Stimulated activated CD4-positive, alpha-beta T cell treated with anti-CD3 and anti-CD28 coated beads, Interleukin-1b, Interleukin-23, amount 100 ng/mL, for 24 hours (primary cell): ENCODE data around the gene CDKAL1.

Source experiments
- DNase-seq, 4 experiments: peaks; one replicate each; pipeline ENCODE4 v3.0.0-alpha.2; 2020; ENCODE audit warnings: low read depth in 4 of 4, low spot score in 1 of 4

The CDKAL1 gene

DNA sequence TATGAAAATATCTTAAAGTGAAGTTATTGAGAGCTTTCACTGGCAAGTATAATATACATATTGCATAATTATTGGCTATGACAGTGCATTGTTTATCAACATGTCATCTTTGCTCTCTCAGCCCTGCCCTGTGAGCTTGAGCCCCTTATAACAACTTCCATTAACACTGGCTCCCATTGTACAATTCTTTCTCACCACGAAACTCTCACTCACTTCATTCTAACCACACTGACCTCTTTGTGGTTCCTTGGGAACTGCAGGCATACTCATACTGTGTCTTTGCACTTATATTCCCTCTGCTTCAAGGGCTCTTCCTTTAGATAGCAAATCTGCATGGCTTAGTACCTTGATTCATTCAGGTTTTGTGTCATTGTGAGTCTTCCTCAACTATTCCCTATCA, 411.8 kb downstream of the CDKAL1 start:
- DNase-seq = no peak

- DNase-seq = no peak
Observed at GRCh38 chr6:20946890-20947289, 412.6 kb downstream of the CDKAL1 start.

- no peak for DNase-seq
Observed at GRCh38 chr6:20947977-20948376, 413.7 kb downstream of the CDKAL1 start.

- DNase-seq = no peak
Observed at GRCh38 chr6:20948556-20948955, 414.3 kb downstream of the CDKAL1 start.

DNA sequence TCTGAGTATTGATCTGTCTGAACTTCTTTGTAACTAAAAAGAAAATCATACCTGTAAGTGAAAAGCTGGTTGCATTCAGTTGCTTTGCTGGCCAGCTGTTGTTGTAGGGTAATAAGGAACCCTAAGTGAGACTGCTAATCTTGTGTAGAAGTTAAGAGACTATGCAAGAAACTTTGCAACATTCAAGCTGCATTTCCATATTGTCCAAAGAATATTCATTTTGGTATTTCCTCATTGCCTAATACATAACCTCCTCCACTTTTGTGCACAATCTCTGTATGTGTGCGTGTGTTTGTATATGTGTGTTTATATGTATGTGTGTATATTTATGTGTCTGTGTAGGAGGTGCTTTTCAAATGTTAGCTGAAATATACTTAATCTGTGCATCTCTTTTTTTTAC, 414.9 kb downstream of the CDKAL1 start:
- DNase-seq = no peak

DNA sequence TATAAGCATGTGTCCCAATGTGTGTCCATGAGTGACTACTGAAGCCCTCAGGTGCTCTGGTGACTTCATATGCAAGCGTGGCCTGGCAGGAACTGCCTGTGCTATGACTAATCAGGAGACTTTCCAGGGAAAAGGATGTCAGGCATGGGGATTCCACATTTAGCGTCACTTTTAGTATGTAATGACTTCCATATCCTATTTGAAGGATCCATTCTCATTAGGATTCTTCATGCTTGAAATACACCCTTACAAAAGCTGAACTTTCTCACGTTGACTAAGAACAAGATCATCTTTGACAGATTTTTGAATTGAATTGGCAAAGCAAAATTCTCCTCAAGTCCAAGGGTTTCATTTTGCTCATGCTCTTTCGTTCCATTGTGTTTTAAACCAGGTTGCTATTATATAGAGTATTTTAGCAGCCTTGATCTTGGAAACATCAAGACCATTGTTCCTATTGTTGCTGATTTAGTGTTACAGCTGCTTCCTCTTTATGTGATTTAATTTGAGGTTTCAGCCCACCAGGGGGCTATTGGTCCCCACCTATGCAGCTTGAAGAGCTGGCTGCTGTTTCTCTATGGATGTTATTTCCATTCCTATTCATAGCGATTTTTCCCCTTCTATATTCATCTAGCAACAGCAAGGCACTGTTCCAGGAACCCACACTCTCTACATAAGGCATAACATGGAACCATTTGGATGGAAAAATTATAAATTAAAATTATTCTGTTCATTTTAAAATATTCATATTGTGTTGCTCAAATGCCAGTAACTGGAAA, 418.6 kb downstream of the CDKAL1 start:
- no peak for DNase-seq

DNA sequence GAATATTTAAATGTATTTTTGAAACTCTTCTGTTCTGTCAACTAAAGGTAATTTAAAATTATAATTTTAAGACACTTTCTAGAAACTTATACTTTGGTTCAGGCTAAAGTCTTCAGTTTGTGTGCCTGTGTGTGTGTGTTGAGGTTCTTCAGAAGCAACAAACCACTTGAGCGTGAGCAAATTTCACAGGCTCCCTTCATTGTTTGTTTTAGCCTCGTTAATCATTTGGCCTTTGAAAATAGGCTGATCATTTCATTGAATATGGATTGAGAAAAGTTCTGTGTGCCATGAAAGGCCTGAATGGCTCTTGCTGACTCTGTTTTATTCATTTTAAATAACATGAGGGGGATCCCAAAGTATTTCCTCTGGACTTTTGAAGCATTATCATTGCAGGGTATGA, 420.1 kb downstream of the CDKAL1 start:
- no peak for DNase-seq

DNA sequence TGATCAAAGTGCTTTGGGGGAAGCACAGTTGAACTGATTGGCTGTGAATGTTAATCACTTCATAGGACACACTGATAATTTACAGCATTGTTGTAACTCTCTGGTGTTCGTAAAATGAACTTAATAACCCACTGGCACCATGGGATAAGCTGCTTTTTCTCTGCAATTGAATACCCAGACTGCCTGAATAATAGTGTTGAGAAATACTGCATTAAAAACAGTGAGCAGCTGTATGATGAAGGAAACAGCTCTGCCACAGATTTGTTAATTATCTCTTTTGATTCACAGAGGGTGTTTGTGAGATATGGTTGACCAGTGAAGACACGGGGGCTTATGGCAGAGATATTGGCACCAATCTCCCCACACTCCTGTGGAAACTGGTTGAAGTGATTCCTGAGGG, 420.9 kb downstream of the CDKAL1 start:
- DNase-seq = no peak

DNA sequence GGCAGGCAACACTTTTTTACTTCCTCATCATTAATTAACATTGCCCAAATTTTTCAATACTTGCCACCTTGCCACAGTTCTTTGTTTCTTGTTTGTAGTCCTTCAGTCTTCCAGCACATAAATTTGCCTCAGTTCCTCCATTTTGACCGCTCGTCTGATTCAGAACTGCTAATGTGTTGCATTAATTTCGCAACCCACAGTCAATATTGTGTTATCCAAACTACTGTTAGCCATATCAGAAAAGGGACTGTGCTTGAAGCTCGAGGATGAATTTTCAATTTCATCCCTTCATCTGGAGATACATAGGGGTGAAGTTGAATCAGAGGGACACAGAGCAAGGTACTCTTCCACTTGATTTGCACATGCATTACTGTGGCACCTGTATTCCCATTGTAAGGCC, 421.5 kb downstream of the CDKAL1 start:
- no peak for DNase-seq

- no peak for DNase-seq
Observed at GRCh38 chr6:20960067-20960466, 425.8 kb downstream of the CDKAL1 start.

- no peak for DNase-seq
Observed at GRCh38 chr6:20965276-20965675, 431.0 kb downstream of the CDKAL1 start.

GRCh38 chr6:20965915-20966314, 431.7 kb downstream of the CDKAL1 start:
- no peak for DNase-seq

DNA sequence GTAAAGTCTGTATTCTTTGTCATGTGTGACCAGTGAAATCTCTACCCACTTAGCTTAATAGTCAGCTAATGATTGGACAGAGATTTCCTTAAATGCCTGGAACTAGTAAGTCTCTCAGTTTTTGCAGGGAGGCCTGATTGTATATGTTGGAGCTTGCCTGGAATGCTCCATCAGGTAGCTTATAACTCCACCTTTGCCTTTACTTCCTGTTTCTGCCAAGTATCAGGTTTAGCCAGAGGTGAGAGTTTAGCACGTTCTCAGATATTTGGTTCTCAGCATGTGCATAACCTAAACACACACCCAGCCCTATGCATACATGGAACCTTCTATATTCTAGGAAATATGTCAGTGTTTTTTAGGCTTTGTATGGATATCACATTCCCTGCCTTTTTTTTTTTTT, 435.3 kb downstream of the CDKAL1 start:
- DNase-seq = no peak

- no peak for DNase-seq
Observed at GRCh38 chr6:20976391-20976918, 442.2 kb downstream of the CDKAL1 start.

DNA sequence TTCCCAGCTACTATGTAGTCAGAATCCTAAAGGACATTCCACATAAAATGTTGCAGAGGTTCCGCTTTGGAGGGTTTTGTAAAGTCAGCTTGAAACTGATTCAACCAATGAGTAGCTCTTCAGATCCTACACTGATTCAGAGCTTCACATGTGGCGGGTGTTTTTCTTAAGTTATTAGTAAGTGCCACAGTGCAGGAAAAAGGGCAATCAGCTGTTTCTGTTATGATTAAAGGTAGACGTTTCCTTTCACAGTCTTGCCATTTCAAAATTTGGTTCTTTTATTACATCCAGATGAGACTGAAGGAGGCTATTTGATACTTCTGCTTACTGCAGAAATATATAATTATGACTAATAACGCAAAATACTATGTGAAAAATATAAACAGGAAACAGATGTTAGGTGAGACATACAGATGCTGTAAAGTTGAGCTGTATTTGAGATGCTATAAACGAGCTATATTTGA, 443.9 kb downstream of the CDKAL1 start:
- no peak for DNase-seq

- DNase-seq = no peak
Observed at GRCh38 chr6:20979076-20979475, 444.8 kb downstream of the CDKAL1 start.

DNA sequence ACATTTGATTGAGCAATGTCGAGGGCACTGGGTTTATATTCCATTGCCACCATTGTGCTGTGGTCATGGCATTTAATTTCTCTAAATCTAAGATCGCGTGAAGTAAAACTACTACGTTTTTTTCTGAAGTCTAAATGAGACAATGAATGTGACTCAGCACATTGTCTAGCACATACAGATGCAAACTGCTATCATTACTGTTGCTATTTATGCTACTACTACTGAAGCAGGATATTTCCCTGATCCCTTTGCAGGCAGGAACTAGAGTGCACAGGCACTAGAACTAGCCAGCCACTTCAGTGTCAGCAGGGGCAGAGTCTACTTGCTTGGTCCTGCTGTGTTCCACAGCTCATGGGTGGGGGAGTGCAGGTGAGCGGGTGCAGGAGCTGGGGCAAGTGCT, 449.7 kb downstream of the CDKAL1 start:
- DNase-seq = no peak

DNA sequence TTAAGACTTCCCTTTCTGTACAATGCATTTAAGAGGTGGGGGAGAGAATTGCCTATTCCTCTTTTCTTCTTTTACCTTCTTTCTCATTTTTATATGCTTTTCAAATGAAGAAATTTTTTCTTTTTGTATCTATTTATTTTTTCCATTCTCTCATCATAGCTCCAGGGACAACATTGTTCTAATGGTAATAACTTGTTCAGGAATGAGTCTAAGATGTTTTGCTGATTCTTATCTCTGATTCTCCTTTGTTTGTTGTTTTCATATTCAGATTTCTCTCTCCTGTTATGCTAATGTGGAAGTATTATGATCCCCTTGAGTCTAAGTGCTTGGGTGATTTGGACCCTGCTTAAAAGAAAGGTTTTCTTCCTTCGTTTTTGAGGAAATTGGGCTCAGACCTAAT, 451.6 kb downstream of the CDKAL1 start:
- DNase-seq = no peak

- no peak for DNase-seq
Observed at GRCh38 chr6:20991910-20992309, 457.7 kb downstream of the CDKAL1 start.

DNA sequence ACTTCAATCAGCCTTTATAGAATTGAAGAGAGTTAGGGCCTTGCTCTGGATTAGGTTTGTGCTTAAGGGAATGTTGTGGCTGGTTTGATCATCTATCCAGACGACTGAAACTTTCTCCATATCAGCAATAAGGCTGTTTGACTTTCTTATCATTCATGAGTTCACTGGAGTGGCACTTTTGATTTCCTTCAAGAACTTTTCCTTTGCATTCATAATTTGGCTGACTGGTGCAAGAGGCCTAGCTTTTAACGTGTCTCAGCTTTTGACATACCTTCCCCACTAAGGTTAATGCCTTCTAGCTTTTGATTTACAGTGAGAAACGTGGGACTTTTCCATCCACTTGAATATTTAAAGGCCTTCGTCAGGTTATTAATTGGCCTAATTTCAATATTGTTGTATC, 461.8 kb downstream of the CDKAL1 start:
- no peak for DNase-seq

GRCh38 chr6:20997143-20997769, 463.0 kb downstream of the CDKAL1 start:
- no peak for DNase-seq

GRCh38 chr6:20997770-20998147, 463.5 kb downstream of the CDKAL1 start:
- no peak for DNase-seq
